Muscle of leg (tissue), 11 donors: ENCODE measurements around the gene GPX4. TPM values are rescaled to one million over a fixed set of nuclear protein-coding genes. Genes with fewer than 3 reads are reported as not detected.

Experiments
- DNase-seq: peaks from one replicate; pipeline ENCODE4 v3.0.0; 2013
- H3K27ac ChIP-seq: one replicate; pipeline ENCODE4 v1.5.1; 2013; ENCODE audit warnings: mild to moderate bottlenecking, low read length, control low read depth
- H3K27me3 ChIP-seq: one replicate; pipeline ENCODE4 v1.6.1; 2013; ENCODE audit warnings: low read length; ENCODE audit not compliant: control insufficient read depth, insufficient read depth
- H3K36me3 ChIP-seq: one replicate; pipeline ENCODE4 v1.6.1; 2013; ENCODE audit warnings: low read length; ENCODE audit not compliant: control insufficient read depth, insufficient read depth
- H3K4me1 ChIP-seq: one replicate; pipeline ENCODE4 v1.6.1; 2013; ENCODE audit warnings: low read length; ENCODE audit not compliant: control insufficient read depth, insufficient read depth
- H3K4me3 ChIP-seq: one replicate; pipeline ENCODE4 v1.5.1; 2013; ENCODE audit warnings: low read length, control low read depth
- H3K9me3 ChIP-seq: replicated peaks from 2 replicates; pipeline ENCODE4 v1.6.1; 2013; ENCODE audit warnings: low read depth, low read length; ENCODE audit not compliant: control insufficient read depth
- WGBS: methylation state at CpG from one replicate; pipeline ENCODE4 v1.1.5; 2013; ENCODE audit warnings: missing lambda C conversion rate; ENCODE audit not compliant: insufficient coverage; 5-methylcytosine and 5-hydroxymethylcytosine counted together
- polyA plus RNA-seq, 8 donors: library from polyadenylated mRNA; unstranded; fragments of 120-200 nt; gene quantifications; one replicate each; pipeline versions ENCODE4 v1.2.1 to v1.2.3, GENCODE V29; 2013; ENCODE audit warnings: inconsistent platforms in 1 of 8, low replicate concordance in 1 of 8; ENCODE audit not compliant: insufficient read length in 8 of 8, insufficient read depth in 1 of 8
- total RNA-seq: library from RNA; stranded (reverse); fragments of 120-200 nt; gene quantifications from one replicate; pipeline ENCODE4 v1.2.4, GENCODE V29; 2013

The GPX4 gene
- total and polyA plus RNA-seq, 9 donors: 145 to 203 (median 162) TPM

GRCh38 chr19:1061987-1062386 is 41.8 kb upstream of the GPX4 start:
- DNase-seq: no peak
- WGBS: 92% methylated on average over 20 of the region's 20 CpGs
- H3K4me3 ChIP-seq: no peak overlapping the region
- H3K27ac ChIP-seq: no peak overlapping the region
- peaks cover 10% of the 10 kb centered on the region for H3K36me3 ChIP-seq
- H3K9me3 ChIP-seq: peaks cover 23% of the 10 kb centered on the region
- peaks cover 23% of the 10 kb centered on the region for H3K4me1 ChIP-seq
- H3K27me3 ChIP-seq: peaks cover 36% of the 10 kb centered on the region

GRCh38 chr19:1062387-1063029 is 41.3 kb upstream of the GPX4 start:
- H3K9me3 ChIP-seq: peaks cover 18% of the 10 kb centered on the region
- H3K27me3 ChIP-seq: peaks cover 41% of the 10 kb centered on the region
- peaks cover 28% of the 10 kb centered on the region for H3K4me1 ChIP-seq
- DNase-seq: no peak
- peaks cover 8% of the 10 kb centered on the region for H3K36me3 ChIP-seq
- H3K4me3 ChIP-seq: no peak overlapping the region
- WGBS: 82% methylated on average over 15 of the region's 17 CpGs
- H3K27ac ChIP-seq: no peak overlapping the region

- peaks cover 29% of the 10 kb centered on the region for H3K4me1 ChIP-seq
- DNase-seq: no peak
- peaks cover 11% of the 10 kb centered on the region for H3K9me3 ChIP-seq
- peaks cover 7% of the 10 kb centered on the region for H3K36me3 ChIP-seq
- 92% methylated on average over 28 of the region's 37 CpGs for WGBS
- no peak overlapping the region for H3K27ac ChIP-seq
- H3K27me3 ChIP-seq: peaks cover 48% of the 10 kb centered on the region
- no peak overlapping the region for H3K4me3 ChIP-seq
Measured at GRCh38 chr19:1063030-1063908, 40.5 kb upstream of the GPX4 start.

GRCh38 chr19:1063909-1064660 is 39.7 kb upstream of the GPX4 start:
- peaks cover 3% of the 10 kb centered on the region for H3K9me3 ChIP-seq
- H3K4me3 ChIP-seq: no peak overlapping the region
- H3K27ac ChIP-seq: no peak overlapping the region
- peaks cover 56% of the 10 kb centered on the region for H3K27me3 ChIP-seq
- DNase-seq: no peak
- H3K4me1 ChIP-seq: peaks cover 29% of the 10 kb centered on the region
- H3K36me3 ChIP-seq: no peaks in the 10 kb centered on the region
- 84% methylated on average over 33 of the region's 37 CpGs for WGBS

- peaks cover 33% of the 10 kb centered on the region for H3K4me1 ChIP-seq
- DNase-seq: peak; percentile 72
- WGBS: 9% methylated on average over 54 of the region's 60 CpGs
Measured at GRCh38 chr19:1064661-1065605, 38.9 kb upstream of the GPX4 start.

GRCh38 chr19:1065606-1066109 is 38.1 kb upstream of the GPX4 start:
- WGBS: 37% methylated on average over 13 of the region's 17 CpGs
- peak; percentile 49 for DNase-seq
- Histone ChIP-seq H3K36me3 (no peaks in the 10 kb centered on the region), H3K4me3 (no peak overlapping the region), H3K4me1 (peaks cover 34% of the 10 kb centered on the region), H3K9me3 (no peaks in the 10 kb centered on the region), H3K27ac (no peak overlapping the region), H3K27me3 (peaks cover 72% of the 10 kb centered on the region)

More at GRCh38 chr19:1064661-1065605, 38.9 kb upstream of the GPX4 start:
- H3K36me3 ChIP-seq: no peaks in the 10 kb centered on the region
- peaks cover 65% of the 10 kb centered on the region for H3K27me3 ChIP-seq
- peaks cover under 1% of the 10 kb centered on the region for H3K9me3 ChIP-seq
- H3K27ac ChIP-seq: no peak overlapping the region
- H3K4me3 ChIP-seq: no peak overlapping the region

- H3K4me3 ChIP-seq: no peak overlapping the region
- WGBS: 40% methylated on average over 12 of the region's 17 CpGs
Measured at GRCh38 chr19:1066251-1066747, 37.5 kb upstream of the GPX4 start.

GRCh38 chr19:1066748-1067340 is 37.0 kb upstream of the GPX4 start, which contains the start of gene ARHGAP45:
Gene ARHGAP45, plus strand, starts transcription at chr19:1067167. Its CDS starts 239 bp downstream, at chr19:1067406.
- WGBS: 3% methylated on average over 59 of the region's 61 CpGs
- Histone ChIP-seq H3K4me3 (peak within 1 kb of the TSS; percentile 35), H3K27ac (no peak within 1 kb of the TSS), H3K27me3 (peaks cover 81% of the 10 kb centered on the region), H3K9me3 (no peaks in the 10 kb centered on the region), H3K4me1 (peaks cover 42% of the 10 kb centered on the region), H3K36me3 (no peaks in the 10 kb centered on the region)
- DNase-seq: peak; percentile 39

More at GRCh38 chr19:1066251-1066747, 37.5 kb upstream of the GPX4 start:
- no peak overlapping the region for H3K27ac ChIP-seq
- H3K4me1 ChIP-seq: peaks cover 38% of the 10 kb centered on the region
- H3K27me3 ChIP-seq: peaks cover 77% of the 10 kb centered on the region
- no peaks in the 10 kb centered on the region for H3K36me3 ChIP-seq
- H3K9me3 ChIP-seq: no peaks in the 10 kb centered on the region
- no peak for DNase-seq
